Astrocyte of the cerebellum (primary cell): ENCODE results near the gene GNB1.

ENCODE experiments used
- DNase-seq: peaks from one replicate; pipeline ENCODE4 v3.0.0-alpha.2; 2011; ENCODE audit warnings: low read depth
- H3K4me3 ChIP-seq: 2 replicates; pipeline ENCODE4 v1.5.1; 2011; ENCODE audit warnings: mild to moderate bottlenecking, low read depth, low read length, moderate library complexity
- CTCF ChIP-seq: IDR thresholded peaks from 2 replicates; pipeline ENCODE4 v1.5.1; 2012; ENCODE audit warnings: low read length, low read depth, moderate library complexity, mild to moderate bottlenecking; ENCODE audit errors: missing control alignments
- in situ Hi-C: cut with HindIII; loops from 2 replicates; pipeline ENCODE4 v1.10.0; 2017; ENCODE audit warnings: low sequenced_read_pairs

The GNB1 gene

GRCh38 chr1:1768249-1768992, 122.5 kb downstream of the GNB1 start:
- no peak for TF ChIP-seq CTCF
- H3K4me3 ChIP-seq = no peak overlapping the region
- no peak for DNase-seq
- in situ Hi-C loops = no loop called here

- in situ Hi-C loops = no loop called here
- no peak for TF ChIP-seq CTCF
- no peak overlapping the region for H3K4me3 ChIP-seq
- no peak for DNase-seq
These were observed 125.9 kb downstream of the GNB1 start for GRCh38 chr1:1764876-1765470.

- no peak overlapping the region for H3K4me3 ChIP-seq
- DNase-seq = no peak
- in situ Hi-C loops = no loop called here
- TF ChIP-seq CTCF = no peak
These were observed 126.9 kb downstream of the GNB1 start for GRCh38 chr1:1763657-1764621.

GRCh38 chr1:1761504-1762376, 129.1 kb downstream of the GNB1 start:
- no peak for TF ChIP-seq CTCF
- no peak for DNase-seq
- no peak overlapping the region for H3K4me3 ChIP-seq
- in situ Hi-C loops = no loop called here

- in situ Hi-C loops = no loop called here
- no peak for DNase-seq
- H3K4me3 ChIP-seq = no peak overlapping the region
- TF ChIP-seq CTCF = no peak
These were observed 130.2 kb downstream of the GNB1 start for GRCh38 chr1:1760715-1761114.

GRCh38 chr1:1760345-1760650, 130.6 kb downstream of the GNB1 start:
- TF ChIP-seq CTCF = no peak
- H3K4me3 ChIP-seq = no peak overlapping the region
- DNase-seq = no peak
- in situ Hi-C loops = no loop called here
